H9 (cell line): Measurements from ENCODE around the gene DPP6. TPM values are rescaled to one million over a fixed set of nuclear protein-coding genes. Genes with fewer than 3 reads are reported as not detected.

Experiments used
- DNase-seq: peaks from one replicate; pipeline ENCODE4 v3.0.0-alpha.2; 2017
- H2AFZ ChIP-seq: one replicate; pipeline ENCODE4 v1.6.1; 2013; ENCODE audit warnings: mild to moderate bottlenecking, low read length, control low read depth, moderate library complexity
- H2AK5ac ChIP-seq: 2 replicates; pipeline ENCODE4 v1.6.1; 2013; ENCODE audit warnings: low read length, control low read depth, mixed read lengths; ENCODE audit not compliant: insufficient read length
- H2BK120ac ChIP-seq: one replicate; pipeline ENCODE4 v1.6.1; 2013; ENCODE audit warnings: low read depth, mild to moderate bottlenecking, low read length, control low read depth, inconsistent platforms; ENCODE audit not compliant: poor library complexity, severe bottlenecking
- H2BK12ac ChIP-seq: 2 replicates; pipeline ENCODE4 v1.6.1; 2013; ENCODE audit warnings: low read length, control low read depth, mixed read lengths, low read depth; ENCODE audit not compliant: insufficient read length
- H2BK15ac ChIP-seq: 2 replicates; pipeline ENCODE4 v1.6.1; 2013; ENCODE audit warnings: low read depth, low read length, control low read depth
- H2BK20ac ChIP-seq: one replicate; pipeline ENCODE4 v1.6.1; 2013; ENCODE audit warnings: low read depth, mild to moderate bottlenecking, low read length, control low read depth, inconsistent platforms; ENCODE audit not compliant: poor library complexity, severe bottlenecking
- H2BK5ac ChIP-seq: 2 replicates; pipeline ENCODE4 v1.6.1; 2013; ENCODE audit warnings: low read length, control low read depth, mixed read lengths; ENCODE audit not compliant: insufficient read length
- H3K14ac ChIP-seq: 2 replicates; pipeline ENCODE4 v1.6.1; 2013; ENCODE audit warnings: low read length, control low read depth; ENCODE audit not compliant: insufficient read depth
- H3K18ac ChIP-seq: 2 replicates; pipeline ENCODE4 v1.6.1; 2013; ENCODE audit warnings: low read depth, mild to moderate bottlenecking, mixed read lengths, low read length, control low read depth; ENCODE audit not compliant: insufficient read length
- H3K23ac ChIP-seq: 2 replicates; pipeline ENCODE4 v1.6.1; 2013; ENCODE audit warnings: low read length, control low read depth, mixed read lengths, low read depth; ENCODE audit not compliant: insufficient read length
- H3K23me2 ChIP-seq: 2 replicates; pipeline ENCODE4 v1.6.1; 2013; ENCODE audit warnings: low read depth, mild to moderate bottlenecking, mixed read lengths, low read length, control low read depth; ENCODE audit not compliant: insufficient read length, poor library complexity, severe bottlenecking
- H3K27ac ChIP-seq: 2 replicates; pipeline ENCODE4 v1.5.1; 2013; ENCODE audit warnings: low read length, control low read depth, mixed read lengths, low read depth; ENCODE audit not compliant: insufficient read length
- H3K27me3 ChIP-seq: 2 replicates; pipeline ENCODE4 v1.6.1; 2013; ENCODE audit warnings: low read length, control low read depth, inconsistent platforms; ENCODE audit not compliant: insufficient read depth
- H3K4ac ChIP-seq: 2 replicates; pipeline ENCODE4 v1.6.1; 2013; ENCODE audit warnings: low read depth, mild to moderate bottlenecking, control low read depth, inconsistent platforms, low read length, moderate library complexity
- H3K4me1 ChIP-seq: 2 replicates; pipeline ENCODE4 v1.6.1; 2013; ENCODE audit warnings: low read length, control low read depth, inconsistent platforms; ENCODE audit not compliant: insufficient read depth
- H3K4me2 ChIP-seq: 2 replicates; pipeline ENCODE4 v1.6.1; 2013; ENCODE audit warnings: low read length, control low read depth, mixed read lengths; ENCODE audit not compliant: insufficient read length, insufficient read depth
- H3K56ac ChIP-seq: 2 replicates; pipeline ENCODE4 v1.6.1; 2013; ENCODE audit warnings: low read depth, mild to moderate bottlenecking, mixed read lengths, low read length, control low read depth; ENCODE audit not compliant: insufficient read length
- H3K79me1 ChIP-seq: 2 replicates; pipeline ENCODE4 v1.6.1; 2013; ENCODE audit warnings: low read depth, mild to moderate bottlenecking, moderate library complexity, low read length, control low read depth, inconsistent platforms; ENCODE audit not compliant: insufficient read depth, poor library complexity, severe bottlenecking
- H3K79me2 ChIP-seq: 2 replicates; pipeline ENCODE4 v1.6.1; 2013; ENCODE audit warnings: low read length, control low read depth, inconsistent platforms; ENCODE audit not compliant: insufficient read depth
- H3K9ac ChIP-seq: 2 replicates; pipeline ENCODE4 v1.6.1; 2013; ENCODE audit warnings: low read length, control low read depth, mixed read lengths; ENCODE audit not compliant: insufficient read length; ENCODE audit errors: extremely low read depth
- H3K9me3 ChIP-seq: one replicate; pipeline ENCODE4 v1.6.1; 2013; ENCODE audit warnings: low read depth, low read length, inconsistent platforms; ENCODE audit not compliant: control insufficient read depth
- H3T11ph ChIP-seq: one replicate; pipeline ENCODE4 v1.6.1; 2013; ENCODE audit warnings: mild to moderate bottlenecking, low read length, control low read depth, inconsistent platforms
- H4K20me1 ChIP-seq: one replicate; pipeline ENCODE4 v1.6.1; 2013; ENCODE audit not compliant: control insufficient read depth, insufficient read length, insufficient read depth
- H4K5ac ChIP-seq: 2 replicates; pipeline ENCODE4 v1.6.1; 2013; ENCODE audit warnings: low read depth, mild to moderate bottlenecking, mixed read lengths, low read length, control low read depth; ENCODE audit not compliant: insufficient read length
- H4K8ac ChIP-seq: replicated peaks from 2 replicates; pipeline ENCODE4 v1.6.1; 2013; ENCODE audit warnings: low read length, control low read depth, mixed read lengths, low read depth; ENCODE audit not compliant: insufficient read length
- H4K91ac ChIP-seq: 2 replicates; pipeline ENCODE4 v1.6.1; 2013; ENCODE audit warnings: low read depth, mild to moderate bottlenecking, moderate library complexity, mixed read lengths, low read length, control low read depth; ENCODE audit not compliant: insufficient read length
- H3K27ac Mint-ChIP-seq, 3 experiments: 2 replicates in 2 of 3; 3 replicates in 1 of 3; pipeline ENCODE4 v1.8.0; 2020 to 2021; ENCODE audit warnings: mixed read lengths in 3 of 3, mild to moderate bottlenecking in 1 of 3, moderate library complexity in 1 of 3
- H3K27me3 Mint-ChIP-seq: 2 replicates; pipeline ENCODE4 v1.8.0; 2021; ENCODE audit warnings: low read depth, mild to moderate bottlenecking, moderate library complexity, mixed read lengths
- H3K36me3 Mint-ChIP-seq, 3 experiments: 2 replicates in 2 of 3; 3 replicates in 1 of 3; pipeline ENCODE4 v1.8.0; 2020 to 2021; ENCODE audit warnings: low read depth in 3 of 3, mixed read lengths in 3 of 3; ENCODE audit not compliant: insufficient read depth in 1 of 3
- H3K4me1 Mint-ChIP-seq, 2 experiments: 2 replicates each; pipeline ENCODE4 v1.8.0; 2020; ENCODE audit warnings: mixed read lengths in 2 of 2
- H3K4me3 Mint-ChIP-seq, 2 experiments: 2 replicates in 1 of 2; 3 replicates in 1 of 2; pipeline ENCODE4 v1.8.0; 2020 to 2021; ENCODE audit warnings: mild to moderate bottlenecking in 2 of 2, mixed read lengths in 2 of 2, moderate library complexity in 1 of 2
- H3K9me3 Mint-ChIP-seq, 2 experiments: 2 replicates in 1 of 2; 3 replicates in 1 of 2; pipeline ENCODE4 v1.8.0; 2020; ENCODE audit warnings: mild to moderate bottlenecking in 2 of 2, mixed read lengths in 2 of 2, moderate library complexity in 1 of 2
- WGBS: extraction: QIAGEN DNeasy Blood & Tissue Kit; methylation state at CpG from one replicate; pipeline ENCODE4 v1.1.7; 2013; ENCODE audit warnings: missing lambda C conversion rate, low lambda C conversion rate, mixed read lengths; ENCODE audit not compliant: insufficient read length; ENCODE audit errors: extremely low coverage; 5-methylcytosine and 5-hydroxymethylcytosine counted together
- total RNA-seq: library from RNA; stranded (reverse); gene quantifications from 2 replicates; pipeline ENCODE4 v1.2.1, GENCODE V29; 2021
- TF ChIP-seq, protein P1 (sequence below): fragments of 200-600 bp; sonication (generic); conservative IDR thresholded peaks from 3 replicates; pipeline ENCODE4 v1.8.0; 2021; ENCODE audit warnings: antibody characterized with exemption, mild to moderate bottlenecking

DPP6 gene
- total RNA-seq, 1 experiment from 2014 or later: 4.5 TPM

DNA sequence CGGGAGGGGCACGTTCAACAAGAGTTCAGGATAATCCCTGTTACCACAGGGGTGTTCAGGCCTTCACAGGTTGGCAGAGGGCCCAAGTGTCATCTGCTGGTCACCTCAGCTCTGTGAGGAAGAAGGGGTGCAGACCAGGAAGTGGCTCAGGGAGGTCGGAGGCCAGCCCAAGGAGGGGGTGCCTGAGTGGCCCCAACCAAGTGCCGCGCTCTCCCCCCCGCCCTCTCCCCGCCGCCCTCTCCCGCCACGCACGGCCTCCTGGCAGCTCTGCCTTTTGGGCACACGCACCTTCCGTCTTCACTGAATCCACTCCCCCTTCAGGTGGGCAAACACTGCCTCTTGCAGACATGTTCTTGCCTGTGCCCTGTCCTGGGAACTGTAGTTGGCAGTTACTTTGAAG lies 705.6 kb downstream of the DPP6 start:
- Histone ChIP-seq H3K56ac (no peak overlapping the region), H4K8ac (no peak overlapping the region), H2BK12ac (no peak overlapping the region), H3K23me2 (no peaks in the 10 kb centered on the region), H3K14ac (no peak overlapping the region), H3K9ac (no peak overlapping the region), H3K18ac (no peak overlapping the region), H4K5ac (no peak overlapping the region), H3K4ac (no peak overlapping the region), H3K79me1 (no peaks in the 10 kb centered on the region), H2BK120ac (no peak overlapping the region), H2BK15ac (no peak overlapping the region), H3K27me3 (no peaks in the 10 kb centered on the region), H2BK5ac (no peak overlapping the region), H3K4me1 (no peaks in the 10 kb centered on the region; the same call in 1 of the 2 replicates), H3K23ac (no peak overlapping the region), H4K20me1 (no peaks in the 10 kb centered on the region), H3K79me2 (no peaks in the 10 kb centered on the region), H3K9me3 (no peaks in the 10 kb centered on the region), H3K27ac (no peak overlapping the region), H2BK20ac (no peak overlapping the region), H2AK5ac (no peak overlapping the region), H4K91ac (no peak overlapping the region), H3K4me2 (no peak overlapping the region), H2AFZ (no peak overlapping the region), H3T11ph (no peak overlapping the region)
- peaks cover 4 to 7% of the 10 kb centered on the region in 2 experiments; a peak in 3 of 4 replicates for H3K4me1 Mint-ChIP-seq
- no peaks in the 10 kb centered on the region; a peak in 1 of 7 replicates for H3K36me3 Mint-ChIP-seq
- H3K9me3 Mint-ChIP-seq: peaks cover 0 to 3% of the 10 kb centered on the region in 2 experiments; a peak in 1 of 5 replicates
- TF ChIP-seq, protein P1, sequence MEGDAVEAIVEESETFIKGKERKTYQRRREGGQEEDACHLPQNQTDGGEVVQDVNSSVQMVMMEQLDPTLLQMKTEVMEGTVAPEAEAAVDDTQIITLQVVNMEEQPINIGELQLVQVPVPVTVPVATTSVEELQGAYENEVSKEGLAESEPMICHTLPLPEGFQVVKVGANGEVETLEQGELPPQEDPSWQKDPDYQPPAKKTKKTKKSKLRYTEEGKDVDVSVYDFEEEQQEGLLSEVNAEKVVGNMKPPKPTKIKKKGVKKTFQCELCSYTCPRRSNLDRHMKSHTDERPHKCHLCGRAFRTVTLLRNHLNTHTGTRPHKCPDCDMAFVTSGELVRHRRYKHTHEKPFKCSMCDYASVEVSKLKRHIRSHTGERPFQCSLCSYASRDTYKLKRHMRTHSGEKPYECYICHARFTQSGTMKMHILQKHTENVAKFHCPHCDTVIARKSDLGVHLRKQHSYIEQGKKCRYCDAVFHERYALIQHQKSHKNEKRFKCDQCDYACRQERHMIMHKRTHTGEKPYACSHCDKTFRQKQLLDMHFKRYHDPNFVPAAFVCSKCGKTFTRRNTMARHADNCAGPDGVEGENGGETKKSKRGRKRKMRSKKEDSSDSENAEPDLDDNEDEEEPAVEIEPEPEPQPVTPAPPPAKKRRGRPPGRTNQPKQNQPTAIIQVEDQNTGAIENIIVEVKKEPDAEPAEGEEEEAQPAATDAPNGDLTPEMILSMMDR: no peak
- no peaks in the 10 kb centered on the region; the same call in none of the 2 replicates for H3K27me3 Mint-ChIP-seq
- H3K27ac Mint-ChIP-seq: no peak overlapping the region; a peak in 1 of 7 replicates
- DNase-seq: no peak
- H3K4me3 Mint-ChIP-seq: no peak overlapping the region
- no CpG with 5 or more reads among the region's 13 CpGs for WGBS
